Suprapubic skin (tissue), 4 donors: ENCODE results near the gene LRRN2.

Experiments used
- POLR2A ChIP-seq, 2 donors: fragments of 450-650 bp; IDR thresholded peaks; one replicate each; pipeline ENCODE4 v1.6.1; 2017; ENCODE audit warnings: antibody characterized with exemption in 2 of 2, mild to moderate bottlenecking in 2 of 2, moderate library complexity in 2 of 2
- POLR2AphosphoS5 ChIP-seq, 3 donors: sonication (generic); formaldehyde crosslinking; IDR thresholded peaks; one replicate each; pipeline ENCODE4 v1.6.1; 2017; ENCODE audit warnings: antibody characterized with exemption in 3 of 3
- TF ChIP-seq, protein P1 (sequence below), 2 donors: fragments of 200-600 bp in 1 of 2; fragments of 450-650 bp in 1 of 2; sonication (generic) in 1 of 2; IDR thresholded peaks; one replicate each; pipeline ENCODE4 v1.5.1; 2016 to 2019; ENCODE audit warnings: antibody characterized with exemption in 2 of 2, mild to moderate bottlenecking in 1 of 2, moderate library complexity in 1 of 2

DNA sequence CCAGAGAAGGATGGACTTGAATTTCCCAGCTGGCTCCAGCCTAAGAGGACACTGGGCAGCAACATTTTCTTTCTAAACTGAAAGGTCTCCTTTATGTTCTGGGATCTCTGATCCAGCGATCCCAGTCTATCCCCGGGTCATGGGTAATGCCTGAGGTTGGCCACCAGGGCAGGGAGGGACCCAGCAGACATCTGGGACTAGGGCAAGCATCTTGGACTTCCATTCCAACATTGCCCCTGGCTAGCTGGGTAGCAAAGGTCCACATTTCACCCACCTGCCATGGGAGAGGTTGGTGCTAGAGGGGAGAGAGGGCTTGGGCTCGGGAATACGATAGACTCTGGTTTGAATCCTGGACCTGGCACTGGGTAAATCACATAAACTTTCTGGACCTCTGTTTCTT is 84.6 kb downstream of the LRRN2 start:
- TF ChIP-seq, protein P1, sequence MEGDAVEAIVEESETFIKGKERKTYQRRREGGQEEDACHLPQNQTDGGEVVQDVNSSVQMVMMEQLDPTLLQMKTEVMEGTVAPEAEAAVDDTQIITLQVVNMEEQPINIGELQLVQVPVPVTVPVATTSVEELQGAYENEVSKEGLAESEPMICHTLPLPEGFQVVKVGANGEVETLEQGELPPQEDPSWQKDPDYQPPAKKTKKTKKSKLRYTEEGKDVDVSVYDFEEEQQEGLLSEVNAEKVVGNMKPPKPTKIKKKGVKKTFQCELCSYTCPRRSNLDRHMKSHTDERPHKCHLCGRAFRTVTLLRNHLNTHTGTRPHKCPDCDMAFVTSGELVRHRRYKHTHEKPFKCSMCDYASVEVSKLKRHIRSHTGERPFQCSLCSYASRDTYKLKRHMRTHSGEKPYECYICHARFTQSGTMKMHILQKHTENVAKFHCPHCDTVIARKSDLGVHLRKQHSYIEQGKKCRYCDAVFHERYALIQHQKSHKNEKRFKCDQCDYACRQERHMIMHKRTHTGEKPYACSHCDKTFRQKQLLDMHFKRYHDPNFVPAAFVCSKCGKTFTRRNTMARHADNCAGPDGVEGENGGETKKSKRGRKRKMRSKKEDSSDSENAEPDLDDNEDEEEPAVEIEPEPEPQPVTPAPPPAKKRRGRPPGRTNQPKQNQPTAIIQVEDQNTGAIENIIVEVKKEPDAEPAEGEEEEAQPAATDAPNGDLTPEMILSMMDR (IDR thresholded peaks at IDR 0.05): peak in 1 of 2 donors; percentile 7
- TF ChIP-seq POLR2A (IDR thresholded peaks at IDR 0.05) (no peak), POLR2AphosphoS5 (IDR thresholded peaks at IDR 0.05) (no peak)
